GM21423 (cell line): Measurements from ENCODE around the gene RUVBL2.

Source experiments
- ATAC-seq: cut with Tn5 transposase; IDR thresholded peaks from one replicate; pipeline ENCODE4 v1.9.1; 2021; ENCODE audit warnings: mild to moderate bottlenecking, moderate library complexity; ENCODE audit not compliant: unreplicated experiment

RUVBL2 gene

DNA sequence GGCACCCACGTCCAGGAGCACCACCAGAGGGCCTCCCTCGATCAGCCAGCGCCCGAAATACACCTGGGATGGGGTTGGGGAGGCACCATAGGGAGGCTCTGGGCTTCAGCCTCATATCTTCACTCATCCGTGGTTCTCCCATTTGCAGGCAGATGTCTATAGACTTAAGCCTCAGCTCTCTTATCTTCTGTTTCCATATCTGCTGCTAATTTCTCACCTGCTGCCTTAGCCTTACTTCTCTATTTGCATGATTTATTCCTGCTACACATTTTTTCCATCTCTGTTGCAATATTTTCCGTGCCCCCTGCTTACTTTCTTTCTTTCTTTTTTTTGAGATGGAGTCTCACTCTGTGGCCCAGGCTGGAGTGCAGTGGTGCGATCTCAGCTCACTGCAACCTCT lies 6.4 kb upstream of the RUVBL2 start:
- ATAC-seq, result no peak

DNA sequence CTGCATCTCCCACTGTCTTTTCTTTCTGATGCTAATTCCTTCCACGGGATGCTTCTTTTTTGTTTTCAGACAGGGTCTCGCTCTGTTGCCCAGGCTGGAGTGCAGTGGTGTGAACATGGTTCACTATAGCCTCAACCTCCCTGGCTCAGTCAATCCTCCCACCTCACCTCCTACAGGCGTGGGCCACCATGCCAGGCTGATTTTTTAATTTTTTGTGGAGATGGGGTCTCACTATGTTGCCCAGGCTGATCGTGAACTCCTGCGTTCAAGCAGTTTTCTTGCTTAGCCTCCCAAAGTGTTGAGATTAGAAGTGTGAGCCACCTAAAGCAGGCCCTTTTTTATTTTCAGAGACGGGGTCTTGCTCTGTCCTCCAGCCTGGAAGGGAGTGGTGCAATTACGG lies 5.4 kb upstream of the RUVBL2 start:
- no peak for ATAC-seq

GRCh38 chr19:48988860-48989259 lies 4.8 kb upstream of the RUVBL2 start:
- ATAC-seq, result no peak

DNA sequence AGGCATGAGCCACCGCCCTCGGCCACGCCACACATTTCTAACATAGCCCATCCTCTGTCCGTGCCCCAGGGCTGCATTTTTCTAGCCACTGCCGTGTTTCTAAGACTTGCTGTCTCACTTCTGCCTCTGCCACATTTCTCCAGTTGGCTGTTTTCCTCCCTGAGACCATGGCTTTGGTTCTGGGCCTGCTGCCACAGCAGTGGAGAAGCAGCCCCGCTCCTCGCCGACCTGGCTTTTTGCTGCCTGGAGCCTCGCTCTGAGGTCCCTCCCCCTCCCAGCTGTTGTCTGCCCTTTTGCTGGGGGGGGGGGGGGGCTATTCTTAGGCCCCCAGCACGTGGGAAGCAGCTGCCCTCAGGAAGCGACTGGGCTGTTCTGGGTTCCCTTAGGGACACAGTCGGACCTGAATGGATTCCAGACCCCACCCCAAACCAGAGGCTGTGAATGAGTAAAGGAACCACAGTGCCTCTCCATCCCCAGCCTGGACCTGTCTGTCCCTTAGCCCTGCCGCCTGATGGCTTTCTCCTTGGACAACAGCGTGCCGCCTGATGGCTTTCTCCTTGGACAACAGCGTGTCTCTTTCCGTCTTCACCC lies 3.9 kb upstream of the RUVBL2 start:
- no peak for ATAC-seq

DNA sequence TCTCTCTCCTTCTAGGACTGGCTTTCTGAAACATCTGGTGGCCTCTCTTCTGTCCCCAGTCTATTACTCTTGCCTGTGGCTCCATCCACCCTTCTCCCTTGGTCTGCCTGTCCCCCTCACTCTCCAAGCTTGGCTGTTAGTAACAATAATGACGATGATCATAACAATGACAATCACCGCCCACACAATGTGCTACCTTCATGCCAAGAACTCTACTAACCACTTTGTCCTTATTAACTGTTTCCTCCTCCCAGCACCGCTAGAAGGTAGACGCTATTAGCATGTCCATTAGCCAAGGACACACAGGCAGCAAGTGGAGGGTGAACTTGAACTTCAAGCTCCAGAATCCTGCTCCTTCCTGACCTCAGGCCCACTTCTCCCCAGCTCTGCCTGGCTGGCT lies 3.3 kb upstream of the RUVBL2 start:
- ATAC-seq, result no peak

DNA sequence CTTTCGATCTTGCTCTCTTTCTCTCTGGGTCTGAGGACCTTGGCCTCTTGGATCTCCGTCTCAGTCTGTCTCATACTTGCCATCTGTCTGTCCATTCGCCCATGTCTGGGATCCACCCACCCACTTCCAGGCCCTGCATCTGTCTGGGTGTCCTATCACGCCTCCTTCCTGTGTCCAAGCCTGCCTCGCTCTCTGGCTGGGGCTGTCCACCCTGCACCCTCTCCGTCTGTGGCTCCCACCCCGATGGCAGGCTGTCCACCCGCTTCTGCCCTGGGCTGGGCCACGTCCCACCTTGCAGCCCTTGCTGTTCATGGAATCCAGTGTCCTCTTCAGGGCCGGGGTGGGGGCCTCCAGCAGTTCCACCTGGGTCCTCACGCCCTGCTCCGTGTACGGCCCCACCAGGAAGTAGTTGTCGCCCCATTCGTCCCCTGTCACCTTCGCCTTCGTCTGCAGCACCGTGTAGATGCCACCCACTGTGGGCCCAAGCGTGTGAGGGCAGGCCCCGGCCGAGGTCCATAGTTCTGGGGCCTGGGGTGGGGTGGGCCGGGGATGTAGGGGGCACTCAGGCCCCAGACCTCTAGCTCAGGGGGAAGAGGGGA lies 2.6 kb upstream of the RUVBL2 start:
- no peak for ATAC-seq

DNA sequence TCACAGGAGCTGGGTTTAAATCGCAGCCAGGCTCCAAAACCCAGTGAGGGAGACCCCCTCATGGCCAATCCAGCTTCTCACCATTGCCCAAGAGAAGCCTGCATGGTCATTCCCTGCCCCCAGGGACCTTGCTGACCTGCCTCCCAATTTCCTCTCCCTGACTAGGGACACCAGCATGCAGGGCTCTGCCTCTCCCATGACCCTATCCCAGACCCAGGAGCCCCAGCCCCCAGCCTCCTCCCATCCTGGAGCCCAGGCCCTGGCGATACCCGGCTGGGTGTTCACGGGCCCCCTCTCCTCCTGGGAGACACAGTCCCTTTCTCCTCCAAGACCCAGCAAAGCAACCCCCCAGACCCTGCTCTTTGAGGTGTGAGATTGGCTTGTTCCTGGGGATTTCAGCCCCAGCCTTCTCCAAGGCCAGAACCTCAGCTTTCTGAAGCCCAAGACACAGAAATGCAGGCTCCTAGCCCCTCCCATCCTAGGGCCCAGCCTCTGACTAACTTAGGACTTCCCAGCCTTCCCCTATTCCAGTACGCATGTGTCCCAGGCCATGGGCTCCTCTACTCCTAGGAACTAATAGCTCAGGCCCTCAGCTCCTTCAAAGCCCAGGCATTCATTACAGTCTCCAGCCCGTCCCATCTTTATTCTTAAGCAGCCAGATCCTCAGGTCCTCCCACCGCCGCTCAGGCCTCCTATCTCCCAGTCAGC lies 1.7 kb upstream of the RUVBL2 start:
- ATAC-seq, result no peak

DNA sequence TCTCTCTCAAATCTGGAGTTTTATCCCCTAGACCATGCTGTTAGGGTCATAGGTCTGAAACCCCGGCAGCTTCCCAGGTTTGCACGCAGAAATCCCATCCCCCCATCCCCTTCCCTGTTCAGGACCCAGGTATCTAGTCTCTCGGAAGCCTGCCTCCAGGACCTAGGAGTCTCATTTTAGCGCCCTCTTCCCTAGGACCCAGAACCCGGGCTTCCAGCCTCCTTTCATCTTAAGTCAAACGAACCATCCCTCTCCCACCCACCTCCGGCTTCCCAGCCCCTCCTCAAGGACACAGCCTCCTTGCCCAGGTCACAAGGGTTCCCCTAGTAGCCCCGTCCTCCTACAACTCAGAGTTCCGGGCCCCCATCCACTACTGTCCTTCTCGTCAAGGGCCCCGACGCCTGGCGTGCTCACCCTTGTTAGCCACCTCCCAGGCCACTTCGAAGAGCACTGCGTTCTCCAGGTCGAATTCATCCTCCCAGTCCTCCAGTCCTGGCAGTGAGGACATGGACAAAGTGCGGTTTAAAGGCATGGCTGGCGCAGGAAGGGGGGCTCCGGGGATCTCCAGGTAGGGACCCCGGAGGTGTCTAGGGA lies 1.0 kb upstream of the RUVBL2 start:
- ATAC-seq, result no peak

DNA sequence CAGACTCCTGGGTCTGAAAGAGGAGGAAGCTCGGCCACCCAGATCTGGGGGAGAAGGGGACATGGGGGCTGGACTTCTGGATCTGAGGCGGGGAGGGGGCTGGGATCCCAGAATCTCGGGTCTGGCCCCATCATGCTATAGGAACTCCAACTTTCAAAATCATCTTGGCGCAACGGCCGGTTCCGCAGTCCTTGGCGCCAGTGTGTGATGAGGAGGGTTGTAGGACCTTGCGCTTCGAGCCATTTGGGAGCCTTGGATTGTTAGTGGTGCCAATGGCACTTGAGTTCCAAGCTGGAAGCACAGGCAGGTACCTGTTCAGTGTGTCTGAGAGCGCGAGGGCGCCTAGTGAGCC lies 324 bp downstream of the RUVBL2 start:
- no peak for ATAC-seq

DNA sequence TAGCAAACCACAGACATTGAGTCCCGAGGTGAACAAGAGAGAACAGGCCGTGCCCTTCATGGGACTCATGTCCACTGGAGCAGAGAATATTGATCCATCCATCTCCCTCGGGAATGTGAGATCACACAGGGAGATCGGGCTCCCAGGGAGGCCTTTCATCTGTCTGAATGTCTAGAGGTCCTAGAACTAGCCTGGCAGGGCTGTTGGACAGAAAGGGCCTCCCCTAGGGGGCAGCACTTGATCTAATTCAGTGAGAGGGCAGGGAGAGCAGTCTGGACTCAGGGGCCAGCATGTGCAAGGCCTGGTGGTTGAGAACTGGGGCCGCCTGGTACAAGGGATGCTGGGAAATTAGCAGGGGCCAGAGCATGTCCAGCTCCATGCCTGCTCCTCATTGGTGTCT lies 4.3 kb downstream of the RUVBL2 start:
- ATAC-seq, result no peak

DNA sequence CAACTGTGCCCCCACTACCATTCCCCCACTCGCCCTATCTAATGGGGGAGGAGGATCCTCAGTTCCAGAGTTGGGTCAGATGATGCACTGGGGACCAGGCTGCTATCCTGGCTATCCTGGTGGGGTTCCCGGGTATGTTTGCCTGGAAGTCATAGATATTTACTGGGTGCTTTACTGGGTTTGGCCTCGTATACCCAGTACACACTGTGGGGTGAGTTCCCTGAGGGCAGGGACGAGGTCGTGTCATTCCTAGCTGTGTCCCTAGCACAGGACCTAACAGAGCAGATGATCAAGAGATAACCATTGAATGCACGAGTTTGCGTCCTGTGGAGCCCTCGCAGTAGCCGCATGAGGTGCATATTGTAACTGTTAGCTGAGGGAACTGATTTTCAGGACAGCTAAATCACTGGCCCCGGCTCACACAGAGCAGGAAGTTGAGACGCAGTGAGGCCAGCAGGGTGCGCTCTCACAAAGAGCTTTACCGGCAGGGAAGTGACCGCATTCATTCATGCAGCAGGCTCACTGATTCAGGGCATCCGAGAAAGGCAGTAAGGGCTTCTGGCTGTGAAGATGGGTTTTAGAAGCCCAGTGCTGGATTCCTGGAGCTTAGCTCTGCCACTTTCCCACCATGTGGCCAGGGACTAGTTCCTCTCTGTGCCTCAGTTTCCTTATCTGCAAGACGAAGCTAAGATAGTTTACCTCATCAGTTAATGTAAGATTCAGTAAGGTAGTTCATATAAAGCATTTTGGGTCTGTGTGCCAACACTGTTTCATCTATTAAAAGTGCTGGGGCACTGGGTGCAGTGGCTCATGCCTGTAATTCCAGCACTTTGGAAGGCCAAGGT lies 6.0 kb downstream of the RUVBL2 start:
- no peak for ATAC-seq

- ATAC-seq, result no peak
These were observed 10.4 kb downstream of the RUVBL2 start for GRCh38 chr19:49004133-49004532.

- no peak for ATAC-seq
These were observed 11.4 kb downstream of the RUVBL2 start for GRCh38 chr19:49004964-49005614.

- no peak for ATAC-seq
These were observed 13.2 kb downstream of the RUVBL2 start for GRCh38 chr19:49006905-49007304.

DNA sequence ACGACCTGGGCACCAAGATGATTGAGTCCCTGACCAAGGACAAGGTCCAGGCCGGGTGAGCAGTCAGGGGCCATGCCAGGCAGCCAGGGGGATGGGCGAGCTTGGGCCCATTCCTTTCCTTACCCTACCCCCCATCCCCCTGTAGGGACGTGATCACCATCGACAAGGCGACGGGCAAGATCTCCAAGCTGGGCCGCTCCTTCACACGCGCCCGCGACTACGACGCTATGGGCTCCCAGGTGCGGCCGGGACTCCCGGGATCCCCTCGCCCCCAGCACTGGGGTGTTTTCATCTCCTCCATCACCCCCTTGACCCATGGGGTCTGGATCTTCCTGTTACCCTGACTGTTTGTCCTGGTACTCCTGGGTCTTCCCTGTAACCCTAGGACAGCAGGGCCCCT lies 16.1 kb downstream of the RUVBL2 start:
- ATAC-seq, result no peak

DNA sequence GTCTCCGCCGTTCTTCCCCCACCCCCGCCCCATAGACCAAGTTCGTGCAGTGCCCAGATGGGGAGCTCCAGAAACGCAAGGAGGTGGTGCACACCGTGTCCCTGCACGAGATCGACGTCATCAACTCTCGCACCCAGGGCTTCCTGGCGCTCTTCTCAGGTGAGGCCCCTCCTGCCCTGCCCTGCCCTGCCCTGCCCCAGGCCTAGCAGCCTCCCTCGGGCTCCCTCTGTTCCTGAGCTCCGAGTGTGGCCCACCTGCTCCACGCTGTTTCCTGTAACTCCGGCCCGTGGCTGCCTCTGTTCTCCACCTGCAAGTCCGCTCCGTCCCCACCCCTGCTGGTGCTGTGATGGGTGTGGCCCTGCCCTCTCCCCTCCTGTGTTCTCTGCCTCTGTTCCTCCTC lies 16.8 kb downstream of the RUVBL2 start:
- ATAC-seq, result no peak

- no peak for ATAC-seq
These were observed 17.5 kb downstream of the RUVBL2 start for GRCh38 chr19:49011194-49011593.

DNA sequence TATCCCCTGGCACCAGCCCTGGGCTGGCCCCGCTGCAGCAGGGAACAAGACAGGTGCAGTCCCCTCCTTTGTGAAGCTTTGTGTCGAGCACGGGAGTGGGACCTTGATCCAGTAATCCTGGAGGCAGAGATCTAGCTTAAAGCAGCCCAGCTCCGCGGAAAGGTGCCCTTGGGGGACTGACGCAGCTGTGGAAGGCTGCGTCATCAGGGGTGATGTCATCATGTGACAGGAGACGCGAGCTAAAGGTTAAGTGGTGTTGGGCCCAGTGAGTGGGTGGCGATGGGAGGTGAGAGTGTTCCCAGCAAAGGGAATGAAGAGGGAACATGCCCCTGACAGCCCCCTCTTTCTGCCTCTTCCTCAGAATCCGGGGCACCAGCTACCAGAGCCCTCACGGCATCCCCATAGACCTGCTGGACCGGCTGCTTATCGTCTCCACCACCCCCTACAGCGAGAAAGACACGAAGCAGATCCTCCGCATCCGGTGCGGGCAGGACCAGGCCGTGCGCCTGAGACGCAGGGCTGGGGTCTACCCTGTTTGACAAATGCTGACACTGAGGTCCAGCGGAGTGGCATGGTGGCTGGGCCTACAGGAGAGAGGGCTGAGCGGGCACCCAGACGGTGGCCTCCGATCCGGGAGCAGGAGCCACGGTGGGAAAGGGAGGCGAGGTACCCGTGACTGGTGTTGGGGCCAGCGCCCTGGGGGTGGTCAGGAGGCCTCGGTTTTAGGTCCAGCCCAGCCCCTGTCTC lies 20.6 kb downstream of the RUVBL2 start:
- ATAC-seq, result no peak

- no peak for ATAC-seq
These were observed 21.2 kb downstream of the RUVBL2 start for GRCh38 chr19:49014870-49015255.
